COLO668 (cell line): ENCODE data around the gene ADIPOR2.

Source experiments
- DNase-seq: peaks from one replicate; lab custom pipeline; 2025; ENCODE audit not compliant: unreplicated experiment; lab: John Stamatoyannopoulos, UW

The ADIPOR2 gene

DNA sequence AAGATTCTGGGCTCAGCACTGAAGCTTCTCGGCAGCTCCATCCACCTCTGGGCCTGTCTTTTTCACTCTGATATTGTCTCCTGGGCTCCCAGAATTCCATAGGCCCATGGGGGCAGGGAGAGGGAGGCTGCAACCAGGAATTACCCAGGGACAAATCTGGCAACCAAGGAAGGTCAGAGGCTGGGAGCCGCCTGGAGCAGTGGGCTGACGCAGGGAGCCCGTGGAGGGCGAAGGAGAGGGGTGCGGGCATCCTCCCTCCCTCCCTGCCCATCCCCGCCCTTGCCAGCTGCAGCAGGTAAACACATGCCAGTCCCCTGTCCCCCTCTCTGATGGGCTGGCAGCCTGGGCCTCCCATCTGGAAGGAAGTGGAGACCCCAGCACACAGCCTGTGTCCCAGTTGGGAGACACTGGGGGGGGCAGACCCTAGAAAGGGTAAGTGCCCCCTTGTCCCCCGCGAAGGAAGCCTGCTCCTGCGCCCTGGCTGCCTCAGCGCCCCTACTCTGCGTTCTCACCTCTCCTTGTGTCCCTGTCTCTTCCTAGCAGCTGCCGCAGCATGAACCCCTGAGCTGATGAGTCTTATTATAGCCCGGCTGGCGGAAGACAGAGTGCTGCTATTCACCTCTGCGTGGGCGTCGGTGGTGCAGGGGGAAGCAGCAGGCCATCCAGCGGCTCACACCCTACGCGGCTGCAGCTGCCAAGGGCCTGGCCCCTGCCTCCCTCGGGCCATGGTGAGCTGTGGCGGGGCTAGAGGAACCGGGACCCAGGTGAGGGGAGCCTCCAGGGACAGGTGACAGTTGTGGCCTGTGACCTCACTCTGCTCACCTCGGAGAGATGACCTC lies 136.2 kb downstream of the ADIPOR2 start:
- DNase-seq = no peak

DNA sequence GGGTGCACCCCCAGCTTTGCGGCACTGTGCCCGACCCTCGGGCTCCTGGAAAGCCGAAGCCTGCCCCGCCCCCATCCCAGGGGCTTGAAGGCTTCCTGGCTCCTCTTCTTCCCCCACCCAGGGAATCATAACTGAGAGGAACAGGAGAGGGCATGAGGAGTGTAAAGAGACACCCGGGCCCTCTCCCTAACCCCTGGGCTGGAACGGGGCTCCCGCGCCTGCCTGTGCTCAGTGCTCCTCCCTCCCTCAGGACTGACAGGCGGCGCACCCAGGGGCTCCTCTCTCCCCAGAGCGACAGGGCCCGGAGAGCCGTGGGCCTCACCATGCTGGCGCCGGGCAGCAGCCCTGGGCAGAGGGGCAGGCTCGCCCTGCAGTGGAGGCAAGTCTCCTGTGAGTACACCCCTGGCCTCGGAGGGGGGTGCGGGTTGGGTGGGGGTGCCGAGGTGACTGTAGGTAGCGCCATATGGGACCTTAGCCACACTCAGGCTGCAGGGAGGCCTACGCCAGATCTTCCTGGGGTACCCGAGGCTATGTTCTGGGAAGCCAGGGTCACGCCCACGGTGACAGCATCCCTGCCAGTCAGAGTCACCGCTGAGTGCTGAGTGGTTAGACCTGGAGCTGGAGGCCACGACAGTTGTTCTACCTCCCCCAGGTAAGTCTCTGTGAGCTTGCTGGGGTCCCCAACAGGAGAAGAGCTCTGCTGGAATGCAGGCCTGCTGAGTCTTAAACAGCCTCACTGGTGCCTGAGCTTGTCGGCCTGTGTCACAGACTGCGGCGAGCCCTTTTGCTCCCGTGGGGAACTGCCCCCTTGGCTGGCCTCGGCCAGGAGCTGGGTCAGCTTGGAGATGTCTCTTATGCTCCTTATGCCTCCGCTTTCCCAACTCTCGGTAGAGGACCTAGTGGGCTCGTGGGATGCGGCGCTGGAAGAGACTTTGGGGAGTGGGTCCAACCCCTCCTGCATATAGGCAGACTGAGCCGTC lies 137.2 kb downstream of the ADIPOR2 start:
- DNase-seq = no peak

DNA sequence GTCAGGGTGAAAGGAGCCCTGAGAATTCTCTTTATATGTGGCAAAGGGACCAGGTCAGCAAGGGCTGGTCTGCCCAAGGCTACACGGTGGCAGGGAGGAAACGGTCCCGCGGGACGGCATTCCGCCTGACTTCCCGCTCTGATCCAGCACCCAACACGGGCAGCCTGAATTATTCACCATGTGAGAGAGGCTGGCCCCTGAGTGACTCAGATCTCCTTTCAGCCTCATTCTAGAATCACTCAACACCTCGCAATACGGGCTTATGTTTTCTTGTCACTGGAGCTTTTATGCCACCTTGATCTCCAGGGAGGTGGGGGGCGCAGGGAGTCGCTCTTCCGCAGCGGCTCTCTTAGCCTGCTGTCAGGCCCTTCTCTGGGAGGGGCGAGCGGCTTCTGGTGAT lies 138.0 kb downstream of the ADIPOR2 start:
- DNase-seq = no peak

DNA sequence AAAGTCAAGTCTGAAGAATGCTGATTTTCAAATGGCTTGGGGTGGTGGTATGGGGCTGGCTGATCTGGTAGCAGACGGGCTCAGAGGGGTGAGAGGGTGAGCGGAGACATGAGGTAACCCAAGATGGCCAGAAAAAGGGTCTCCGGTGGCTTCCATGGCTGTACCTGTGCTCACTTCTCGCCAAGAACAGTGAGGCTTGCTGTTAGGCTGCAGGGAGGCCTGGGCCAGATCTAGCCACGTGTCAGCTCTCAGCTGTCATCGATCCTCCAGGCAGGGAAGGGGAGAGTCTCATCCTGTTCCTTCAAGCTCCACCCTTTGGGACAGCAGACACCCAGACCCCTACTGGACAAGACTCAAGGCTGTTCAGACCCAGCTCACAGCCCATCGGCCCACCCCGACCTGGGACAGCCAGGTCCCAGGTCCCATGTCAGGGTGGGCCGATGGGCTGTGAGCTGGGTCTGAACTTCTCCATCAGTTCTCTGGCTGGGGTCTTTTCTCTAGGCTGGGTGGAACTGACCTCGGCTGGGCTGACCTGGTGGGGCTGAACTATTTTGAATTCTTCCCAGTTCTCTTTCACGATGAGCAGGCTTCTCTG lies 138.5 kb downstream of the ADIPOR2 start:
- DNase-seq = no peak

DNA sequence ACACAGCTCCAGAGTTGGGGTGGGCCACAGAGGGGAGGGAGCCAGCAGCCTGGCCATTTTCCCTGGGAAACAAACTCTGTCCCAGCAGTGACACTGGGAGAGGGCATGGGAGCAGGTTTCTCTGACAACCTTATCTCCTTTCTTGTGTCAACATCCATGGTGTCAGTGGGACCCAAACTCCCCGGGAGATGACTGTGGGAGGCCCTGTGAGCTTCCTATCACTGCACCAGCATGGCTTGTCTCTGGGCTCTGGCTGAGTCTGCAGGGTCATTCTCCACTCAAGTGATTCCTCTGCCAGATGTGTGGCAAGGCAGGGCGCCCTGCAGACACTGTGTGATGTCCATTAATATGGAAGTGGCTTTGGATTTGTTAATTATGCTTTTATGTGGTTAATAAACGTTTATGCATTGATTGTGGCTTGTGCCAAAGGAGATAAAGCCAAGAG lies 139.6 kb downstream of the ADIPOR2 start:
- DNase-seq = no peak

DNA sequence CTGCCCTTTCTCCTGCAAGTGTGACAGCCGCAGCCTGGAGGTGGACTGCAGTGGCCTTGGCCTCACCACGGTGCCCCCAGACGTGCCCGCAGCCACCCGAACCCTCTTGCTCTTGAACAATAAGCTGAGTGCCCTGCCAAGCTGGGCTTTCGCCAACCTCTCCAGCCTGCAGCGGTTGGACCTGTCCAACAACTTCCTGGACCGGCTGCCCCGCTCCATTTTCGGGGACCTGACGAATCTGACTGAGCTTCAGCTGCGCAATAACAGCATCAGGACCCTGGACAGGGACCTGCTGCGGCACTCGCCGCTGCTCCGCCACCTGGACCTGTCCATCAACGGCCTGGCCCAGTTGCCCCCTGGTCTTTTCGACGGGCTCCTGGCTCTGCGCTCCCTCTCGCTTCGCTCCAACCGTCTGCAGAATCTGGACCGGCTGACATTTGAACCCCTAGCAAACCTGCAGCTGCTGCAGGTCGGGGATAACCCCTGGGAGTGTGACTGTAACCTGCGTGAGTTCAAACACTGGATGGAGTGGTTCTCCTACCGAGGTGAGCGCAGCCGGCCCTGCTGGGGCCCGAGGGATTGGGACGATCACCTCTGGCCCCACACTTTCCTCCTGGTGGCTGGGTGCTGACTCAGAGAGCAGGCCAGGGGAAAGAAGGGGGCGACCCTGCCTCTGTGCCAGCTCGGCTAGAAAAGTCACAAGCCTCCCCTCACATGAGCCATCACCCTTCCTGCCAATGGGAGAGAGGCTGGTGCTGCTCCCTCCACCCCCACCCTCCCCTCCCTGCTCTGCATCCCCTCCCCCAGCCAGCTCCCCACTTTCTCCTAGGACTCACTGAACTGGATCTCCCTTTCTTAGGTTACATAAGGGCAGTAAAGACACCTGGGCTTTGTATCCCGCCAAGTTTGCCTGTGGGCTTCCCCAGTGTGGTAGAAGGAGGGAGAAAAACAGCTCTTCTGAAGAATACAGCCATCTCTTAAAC lies 140.4 kb downstream of the ADIPOR2 start:
- no peak for DNase-seq

DNA sequence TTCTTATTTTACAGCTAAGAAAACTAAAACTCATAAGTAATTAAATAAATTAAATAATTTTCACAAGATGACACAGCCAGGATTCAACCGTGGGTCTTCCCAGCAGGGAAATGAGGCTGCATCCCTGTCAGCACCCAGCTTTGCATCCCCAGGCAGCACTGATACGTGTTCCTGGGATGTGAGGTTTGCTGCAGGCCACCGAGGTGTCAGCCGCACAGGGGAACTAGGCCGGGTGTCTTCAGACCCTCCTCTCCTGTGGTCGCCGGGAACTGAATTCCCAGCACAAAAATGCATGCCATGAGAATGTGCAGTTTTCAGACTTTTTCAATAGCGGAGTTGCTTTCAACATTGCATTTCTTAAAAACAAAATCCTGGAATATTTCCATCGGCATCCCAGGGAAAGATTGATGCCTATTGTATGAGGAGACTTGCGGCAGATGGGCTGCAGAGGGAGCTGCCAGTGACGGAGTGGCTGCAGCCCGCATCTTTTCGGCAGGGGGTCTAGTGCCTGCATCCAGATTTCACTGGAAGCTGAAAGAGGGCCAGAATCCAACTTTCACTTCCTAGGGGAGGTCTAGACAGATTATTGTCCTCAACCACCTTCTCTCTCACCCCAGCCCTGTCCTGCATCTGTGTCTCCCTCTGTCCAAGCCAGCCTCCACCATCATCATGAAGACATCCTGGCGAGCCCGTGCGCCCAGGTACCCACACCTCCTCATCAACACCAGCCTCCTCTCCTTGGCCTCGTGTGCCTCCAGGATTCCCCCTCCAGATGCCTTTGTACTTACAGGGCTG lies 142.1 kb downstream of the ADIPOR2 start:
- DNase-seq = no peak

DNA sequence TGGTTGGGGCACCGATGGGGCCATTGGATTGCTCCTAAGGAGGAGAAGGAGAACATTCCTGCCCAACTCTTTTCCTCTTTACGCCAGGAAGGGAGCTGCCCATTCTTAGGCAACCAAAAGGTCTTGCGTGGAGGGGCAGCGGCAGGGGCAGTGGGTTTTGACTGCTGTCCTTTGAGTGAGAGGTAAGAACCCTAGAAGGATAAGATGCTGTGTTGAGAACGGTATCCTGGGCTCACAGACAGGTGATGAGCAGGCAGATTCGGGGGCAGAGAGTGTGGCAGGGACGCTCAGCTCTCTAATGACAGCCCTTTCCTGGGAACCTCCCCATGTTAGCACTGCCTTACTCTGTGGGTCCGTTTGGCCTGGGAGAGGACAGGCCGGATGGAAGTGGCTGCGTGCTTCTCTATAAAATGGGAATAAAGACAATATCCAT lies 142.7 kb downstream of the ADIPOR2 start:
- no peak for DNase-seq

DNA sequence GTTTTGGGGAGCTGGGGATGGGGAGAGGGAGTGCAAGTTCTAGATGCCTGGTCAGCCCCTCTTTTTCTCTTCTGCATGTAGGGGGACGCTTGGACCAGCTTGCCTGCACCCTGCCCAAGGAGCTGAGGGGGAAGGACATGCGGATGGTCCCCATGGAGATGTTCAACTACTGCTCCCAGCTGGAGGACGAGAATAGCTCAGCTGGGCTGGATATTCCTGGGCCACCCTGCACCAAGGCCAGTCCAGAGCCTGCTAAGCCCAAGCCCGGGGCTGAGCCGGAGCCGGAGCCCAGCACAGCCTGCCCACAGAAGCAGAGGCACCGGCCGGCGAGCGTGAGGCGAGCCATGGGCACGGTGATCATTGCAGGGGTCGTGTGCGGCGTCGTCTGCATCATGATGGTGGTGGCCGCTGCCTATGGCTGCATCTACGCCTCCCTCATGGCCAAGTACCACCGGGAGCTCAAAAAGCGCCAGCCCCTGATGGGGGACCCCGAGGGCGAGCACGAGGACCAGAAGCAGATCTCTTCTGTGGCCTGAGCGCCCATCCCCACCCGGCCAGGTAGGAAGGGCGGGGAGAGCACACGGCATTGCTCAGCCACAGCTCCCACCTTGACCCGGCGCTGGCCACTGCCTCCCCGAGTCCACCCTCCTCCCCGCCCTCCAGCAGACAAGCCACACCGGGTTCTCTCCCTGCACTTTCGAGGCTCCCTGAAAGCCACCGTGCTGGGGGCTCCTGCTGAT lies 143.5 kb downstream of the ADIPOR2 start:
- no peak for DNase-seq

DNA sequence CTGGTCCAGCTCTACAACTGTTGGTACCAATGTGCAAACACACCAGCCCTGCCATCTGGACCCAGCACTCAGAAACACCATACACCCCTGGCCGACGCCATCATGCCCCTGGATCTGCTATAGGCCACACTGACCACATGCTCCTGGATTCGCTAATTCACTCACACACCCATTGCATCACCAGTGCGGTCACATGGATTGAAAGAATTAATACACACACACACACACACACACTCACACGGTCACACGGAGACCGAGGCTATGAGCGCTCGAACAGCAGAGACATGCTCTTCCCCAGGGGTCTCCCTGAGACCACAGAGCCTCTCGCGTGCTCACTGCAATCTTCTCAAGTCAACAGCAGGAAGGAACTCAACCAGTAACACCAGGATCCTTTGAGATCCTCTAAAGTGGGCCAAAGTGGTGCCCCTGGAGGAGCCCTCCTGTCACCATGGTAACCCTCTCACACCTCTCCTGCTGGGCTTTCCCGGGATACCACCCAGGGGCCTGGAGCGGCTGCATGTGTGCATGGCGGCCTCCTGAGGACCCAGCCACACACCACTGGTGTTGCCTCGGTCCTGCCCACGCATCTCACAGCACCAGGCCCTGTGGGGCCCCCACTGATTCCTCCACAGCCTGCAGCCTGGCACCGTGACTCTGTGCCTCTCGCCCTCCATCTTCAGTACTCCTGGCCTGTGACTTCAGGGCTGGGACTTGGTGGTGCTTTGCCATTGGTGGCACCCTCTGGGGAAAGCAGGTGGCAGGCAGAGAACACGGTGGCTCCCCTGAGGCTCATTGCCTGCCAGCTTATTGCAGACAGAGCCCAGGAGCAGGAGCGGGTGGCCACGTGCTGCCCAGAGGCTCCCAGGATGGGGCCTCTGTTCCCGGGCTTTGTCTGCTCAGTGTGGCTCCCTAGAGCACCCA lies 144.6 kb downstream of the ADIPOR2 start:
- no peak for DNase-seq

DNA sequence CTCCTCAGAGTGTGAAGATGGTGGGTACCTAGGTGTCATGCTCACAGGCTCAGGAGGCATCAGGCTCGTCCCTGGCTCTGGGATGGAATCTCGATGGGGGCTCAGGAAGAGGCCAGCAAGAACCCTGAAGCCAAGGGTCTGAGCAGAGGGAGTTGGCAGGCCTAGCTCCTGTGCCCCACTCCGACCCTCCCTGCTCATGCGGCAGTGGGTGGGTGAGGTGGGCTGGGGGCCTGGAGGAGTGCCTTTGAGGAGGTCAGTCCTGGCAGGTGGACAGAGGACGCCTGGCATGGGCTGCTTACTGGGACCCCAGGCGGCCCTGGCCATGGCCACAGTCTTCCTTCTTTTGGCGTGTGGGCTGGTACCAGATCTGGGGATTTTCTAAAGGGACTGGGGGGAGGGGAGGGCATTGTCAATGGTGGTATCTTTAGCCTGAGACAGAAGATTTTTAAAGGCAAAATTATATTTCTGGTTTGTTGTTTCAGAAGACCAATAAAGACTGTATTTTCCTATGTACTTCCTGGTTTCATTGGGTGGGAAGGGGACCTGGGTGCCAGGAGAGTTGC lies 145.5 kb downstream of the ADIPOR2 start:
- DNase-seq = no peak

DNA sequence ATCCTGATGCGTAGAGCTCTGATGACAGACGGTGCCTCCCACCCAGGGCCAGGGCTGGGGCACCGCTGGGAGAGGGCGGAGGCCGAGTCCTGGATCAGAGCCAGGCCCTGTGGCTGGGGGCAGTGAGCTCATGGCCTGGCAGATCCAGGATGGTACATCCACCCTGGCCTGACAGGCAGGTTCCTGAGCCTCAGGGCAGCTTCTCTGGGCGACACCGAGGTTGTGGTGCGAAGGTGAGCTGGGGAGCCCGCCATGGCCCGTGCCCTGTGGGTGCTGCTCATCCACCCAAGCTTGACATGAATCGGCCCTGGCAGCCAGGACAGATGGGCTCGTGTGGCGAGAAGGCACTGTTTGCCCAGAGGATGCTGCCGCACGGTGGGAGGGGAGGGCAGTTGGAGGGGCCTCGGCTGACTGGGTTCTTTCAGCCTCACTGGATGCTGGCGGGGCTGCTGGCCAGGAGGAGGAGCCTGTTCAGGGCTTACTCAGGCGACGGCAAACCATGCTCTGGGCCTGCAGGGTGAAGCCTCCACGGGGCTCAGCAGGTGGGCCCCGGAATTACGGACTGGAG lies 146.1 kb downstream of the ADIPOR2 start:
- DNase-seq = peak; percentile 60

DNA sequence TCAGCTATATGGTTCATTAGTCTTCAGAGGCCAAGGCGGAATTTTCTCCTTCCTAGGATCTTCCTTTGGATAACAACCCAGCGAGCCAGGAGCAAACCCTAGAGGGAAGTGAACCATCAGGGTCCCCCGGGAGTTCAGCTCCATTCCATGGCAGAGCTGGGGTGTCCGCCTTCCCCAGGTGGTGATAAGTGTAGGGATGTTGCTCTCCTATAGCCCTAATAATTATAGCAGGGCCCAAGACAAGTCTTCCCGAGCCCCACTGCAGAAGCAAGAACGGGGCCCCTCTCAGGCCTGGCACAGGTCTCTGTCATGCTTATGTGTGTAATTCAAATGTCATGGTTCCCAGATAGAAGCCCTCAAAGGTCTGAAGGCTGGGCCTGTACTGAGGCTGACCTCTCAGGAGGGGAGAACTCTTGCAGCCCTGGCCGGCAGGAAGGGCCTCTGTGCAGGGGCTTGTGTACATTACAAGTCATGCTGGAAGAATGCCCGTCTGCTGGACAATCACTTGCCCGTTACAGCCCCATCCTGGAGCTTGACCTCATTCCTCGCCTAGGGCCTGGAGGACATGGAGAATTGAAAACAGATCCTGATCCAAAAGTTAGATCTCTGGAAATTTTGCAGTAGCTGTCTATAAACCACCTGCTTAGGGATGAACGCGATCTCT lies 146.8 kb downstream of the ADIPOR2 start:
- no peak for DNase-seq
